Measurements from ENCODE around the gene ELOB. TPM values are rescaled to one million over a fixed set of nuclear protein-coding genes. Genes with fewer than 3 reads are reported as not detected.

ELOB gene
- total and polyA plus RNA-seq, 2 of the 13 experiments (the other 11 are each of a cell fraction or from before 2014, with no cell fraction given): 208 to 225 TPM

GRCh38 chr16:2739625-2740430 is 37.3 kb downstream of the ELOB start (continued):
- TF ChIP-seq SALL1 (CRISPR knock-in tag; IDR thresholded peaks at IDR 0.05): peak; percentile 13; the same call in 1 of the 2 replicates
- TF ChIP-seq, protein P1, sequence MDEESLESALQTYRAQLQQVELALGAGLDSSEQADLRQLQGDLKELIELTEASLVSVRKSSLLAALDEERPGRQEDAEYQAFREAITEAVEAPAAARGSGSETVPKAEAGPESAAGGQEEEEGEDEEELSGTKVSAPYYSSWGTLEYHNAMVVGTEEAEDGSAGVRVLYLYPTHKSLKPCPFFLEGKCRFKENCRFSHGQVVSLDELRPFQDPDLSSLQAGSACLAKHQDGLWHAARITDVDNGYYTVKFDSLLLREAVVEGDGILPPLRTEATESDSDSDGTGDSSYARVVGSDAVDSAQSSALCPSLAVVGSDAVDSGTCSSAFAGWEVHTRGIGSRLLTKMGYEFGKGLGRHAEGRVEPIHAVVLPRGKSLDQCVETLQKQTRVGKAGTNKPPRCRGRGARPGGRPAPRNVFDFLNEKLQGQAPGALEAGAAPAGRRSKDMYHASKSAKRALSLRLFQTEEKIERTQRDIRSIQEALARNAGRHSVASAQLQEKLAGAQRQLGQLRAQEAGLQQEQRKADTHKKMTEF (CRISPR knock-in tag; IDR thresholded peaks at IDR 0.05): peak; percentile 43; the same call in 1 of the 2 replicates
- no peak for TF ChIP-seq ZFP36L2 (CRISPR knock-in tag; IDR thresholded peaks at IDR 0.05)
- peak; percentile 67 for TF ChIP-seq ZNF687 (CRISPR knock-in tag; IDR thresholded peaks at IDR 0.05)
- TF ChIP-seq ZBTB21 (CRISPR knock-in tag; IDR thresholded peaks at IDR 0.05): 0 out of 2 replicates have a peak, but pooled peaks have one; percentile 25
- TF ChIP-seq HDAC2 (CRISPR knock-in tag; IDR thresholded peaks at IDR 0.05): peak; percentile 28; the same call in 1 of the 2 replicates
- peak; percentile 94 for TF ChIP-seq ZNF335 (CRISPR knock-in tag; IDR thresholded peaks at IDR 0.05)
- TF ChIP-seq ZMYM3 (CRISPR knock-in tag; IDR thresholded peaks at IDR 0.05): 0 out of 2 replicates have a peak, but pooled peaks have one; percentile 16
- TF ChIP-seq AFF4 (CRISPR knock-in tag; IDR thresholded peaks at IDR 0.05): 0 out of 2 replicates have a peak, but pooled peaks have one; percentile 31
- TF ChIP-seq, protein P2, sequence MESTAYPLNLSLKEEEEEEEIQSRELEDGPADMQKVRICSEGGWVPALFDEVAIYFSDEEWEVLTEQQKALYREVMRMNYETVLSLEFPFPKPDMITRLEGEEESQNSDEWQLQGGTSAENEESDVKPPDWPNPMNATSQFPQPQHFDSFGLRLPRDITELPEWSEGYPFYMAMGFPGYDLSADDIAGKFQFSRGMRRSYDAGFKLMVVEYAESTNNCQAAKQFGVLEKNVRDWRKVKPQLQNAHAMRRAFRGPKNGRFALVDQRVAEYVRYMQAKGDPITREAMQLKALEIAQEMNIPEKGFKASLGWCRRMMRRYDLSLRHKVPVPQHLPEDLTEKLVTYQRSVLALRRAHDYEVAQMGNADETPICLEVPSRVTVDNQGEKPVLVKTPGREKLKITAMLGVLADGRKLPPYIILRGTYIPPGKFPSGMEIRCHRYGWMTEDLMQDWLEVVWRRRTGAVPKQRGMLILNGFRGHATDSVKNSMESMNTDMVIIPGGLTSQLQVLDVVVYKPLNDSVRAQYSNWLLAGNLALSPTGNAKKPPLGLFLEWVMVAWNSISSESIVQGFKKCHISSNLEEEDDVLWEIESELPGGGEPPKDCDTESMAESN (CRISPR knock-in tag; conservative IDR thresholded peaks at IDR 0.05): 0 out of 2 replicates have a peak, but pooled peaks have one; percentile 40
- peak; percentile 7 for TF ChIP-seq XRCC5 (optimal IDR thresholded peaks at IDR 0.05; ENCODE audit: low read length)
- TF ChIP-seq, protein P3, sequence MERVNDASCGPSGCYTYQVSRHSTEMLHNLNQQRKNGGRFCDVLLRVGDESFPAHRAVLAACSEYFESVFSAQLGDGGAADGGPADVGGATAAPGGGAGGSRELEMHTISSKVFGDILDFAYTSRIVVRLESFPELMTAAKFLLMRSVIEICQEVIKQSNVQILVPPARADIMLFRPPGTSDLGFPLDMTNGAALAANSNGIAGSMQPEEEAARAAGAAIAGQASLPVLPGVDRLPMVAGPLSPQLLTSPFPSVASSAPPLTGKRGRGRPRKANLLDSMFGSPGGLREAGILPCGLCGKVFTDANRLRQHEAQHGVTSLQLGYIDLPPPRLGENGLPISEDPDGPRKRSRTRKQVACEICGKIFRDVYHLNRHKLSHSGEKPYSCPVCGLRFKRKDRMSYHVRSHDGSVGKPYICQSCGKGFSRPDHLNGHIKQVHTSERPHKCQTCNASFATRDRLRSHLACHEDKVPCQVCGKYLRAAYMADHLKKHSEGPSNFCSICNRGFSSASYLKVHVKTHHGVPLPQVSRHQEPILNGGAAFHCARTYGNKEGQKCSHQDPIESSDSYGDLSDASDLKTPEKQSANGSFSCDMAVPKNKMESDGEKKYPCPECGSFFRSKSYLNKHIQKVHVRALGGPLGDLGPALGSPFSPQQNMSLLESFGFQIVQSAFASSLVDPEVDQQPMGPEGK (CRISPR knock-in tag; IDR thresholded peaks at IDR 0.05): peak; percentile 74
- peak; percentile 22; the same call in 1 of the 2 replicates for TF ChIP-seq ZNF792 (CRISPR knock-in tag; IDR thresholded peaks at IDR 0.05)
- TF ChIP-seq KMT2B (CRISPR knock-in tag; IDR thresholded peaks at IDR 0.05): 0 out of 2 replicates have a peak, but pooled peaks have one; percentile 29
- TF ChIP-seq FOSL2 (CRISPR knock-in tag; IDR thresholded peaks at IDR 0.05): peak; percentile 11; the same call in 1 of the 2 replicates

Data from HepG2 (cell line).